NCI-H82 treated with DMSO at 0.1 percent for 48 hours (cell line): Measurements from ENCODE around the gene EXOC8.

Experiments
- DNase-seq: peaks from one replicate; lab custom pipeline; 2025; ENCODE audit not compliant: unreplicated experiment; lab: John Stamatoyannopoulos, UW

Gene EXOC8

DNA sequence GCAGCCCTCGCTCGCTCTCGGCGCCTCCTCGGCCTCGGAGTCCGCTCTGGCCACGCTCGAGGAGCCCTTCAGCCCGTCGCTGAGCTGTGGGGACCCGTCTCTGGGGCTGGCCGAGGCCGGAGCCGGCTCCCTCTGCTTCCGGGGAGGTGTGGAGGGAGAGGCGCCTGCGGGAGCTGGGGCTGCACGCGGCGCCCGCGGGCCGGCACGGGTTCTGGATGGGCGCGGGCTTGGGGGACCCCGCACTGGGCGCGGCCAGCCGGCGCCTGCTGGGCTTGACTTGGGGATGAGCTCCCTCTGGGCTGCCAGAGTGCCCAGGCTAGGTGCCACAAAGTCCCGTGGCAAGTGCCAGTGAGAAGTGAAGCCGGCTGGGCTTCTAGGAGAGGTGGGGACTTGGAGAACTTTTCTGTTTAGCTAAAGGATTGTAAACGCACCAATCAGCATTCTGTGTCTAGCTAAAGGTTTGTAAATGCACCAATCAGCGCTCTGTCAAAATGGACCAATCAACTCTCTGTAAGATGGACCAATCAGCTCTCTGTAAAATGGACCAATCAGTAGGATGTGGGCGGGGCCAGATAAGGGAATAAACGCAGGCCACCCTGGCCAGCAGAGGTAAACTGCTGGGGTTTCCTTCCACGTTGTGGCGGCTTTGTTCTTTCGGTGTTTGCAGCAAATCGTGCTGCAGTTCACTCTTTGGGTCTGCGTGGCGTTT lies 20.2 kb downstream of the EXOC8 start:
- DNase-seq = no peak

DNA sequence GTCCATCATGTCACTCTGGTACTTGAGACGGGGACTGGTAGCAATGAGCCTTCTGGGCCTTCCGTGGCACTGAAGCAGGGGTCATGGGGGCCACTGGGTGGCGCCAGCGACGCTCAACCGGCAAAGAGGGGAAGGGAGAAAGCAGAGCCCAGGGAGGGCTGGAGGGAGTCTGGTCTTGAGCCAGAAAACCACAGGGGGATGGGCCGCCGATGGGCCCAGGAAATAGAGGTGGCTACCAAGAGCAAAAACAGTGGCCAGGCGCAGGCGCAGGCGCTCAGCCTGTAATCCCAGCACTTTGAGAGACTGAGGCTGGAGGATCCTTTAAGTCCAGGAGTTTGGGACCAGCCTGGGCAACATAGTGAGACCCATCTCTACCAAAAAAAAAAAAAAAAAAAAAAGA lies 21.8 kb downstream of the EXOC8 start:
- no peak for DNase-seq

DNA sequence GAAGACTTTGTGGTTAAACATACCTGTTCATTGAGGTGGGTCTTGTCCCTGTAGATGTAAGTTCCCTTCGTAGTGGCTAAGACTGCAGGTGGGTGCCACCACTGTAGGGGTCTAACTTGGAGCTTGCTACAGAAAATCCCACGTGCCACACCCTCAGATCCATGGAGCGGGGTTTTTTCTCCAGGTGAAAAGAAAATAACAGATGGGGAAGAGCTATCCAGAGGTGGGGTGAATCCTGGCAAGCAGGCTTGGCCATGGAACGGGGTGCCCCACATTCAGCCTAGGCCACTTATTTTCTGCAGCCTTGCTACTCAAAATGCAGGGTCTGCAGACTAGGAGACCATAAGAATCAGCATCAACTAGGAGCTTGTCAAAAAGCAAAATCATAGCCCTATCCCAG lies 24.0 kb downstream of the EXOC8 start:
- DNase-seq = no peak

DNA sequence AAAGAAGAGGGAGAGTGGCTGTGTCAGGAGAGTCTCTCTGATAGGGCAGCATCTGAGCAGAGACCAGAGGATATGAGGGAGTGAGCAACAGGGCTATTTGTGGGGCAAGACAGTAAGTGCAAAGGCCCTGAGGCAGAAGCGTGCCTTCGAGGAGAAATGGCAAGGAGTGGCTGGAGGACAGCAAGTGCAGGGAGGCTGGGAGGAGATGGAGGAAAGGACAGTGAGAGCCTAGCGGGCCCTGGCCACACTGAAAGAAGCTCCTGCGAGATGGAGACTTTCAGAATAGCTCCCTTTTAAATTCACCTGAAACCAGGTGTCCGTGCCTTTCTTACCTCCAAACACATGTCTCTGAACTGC lies 25.2 kb downstream of the EXOC8 start:
- no peak for DNase-seq

DNA sequence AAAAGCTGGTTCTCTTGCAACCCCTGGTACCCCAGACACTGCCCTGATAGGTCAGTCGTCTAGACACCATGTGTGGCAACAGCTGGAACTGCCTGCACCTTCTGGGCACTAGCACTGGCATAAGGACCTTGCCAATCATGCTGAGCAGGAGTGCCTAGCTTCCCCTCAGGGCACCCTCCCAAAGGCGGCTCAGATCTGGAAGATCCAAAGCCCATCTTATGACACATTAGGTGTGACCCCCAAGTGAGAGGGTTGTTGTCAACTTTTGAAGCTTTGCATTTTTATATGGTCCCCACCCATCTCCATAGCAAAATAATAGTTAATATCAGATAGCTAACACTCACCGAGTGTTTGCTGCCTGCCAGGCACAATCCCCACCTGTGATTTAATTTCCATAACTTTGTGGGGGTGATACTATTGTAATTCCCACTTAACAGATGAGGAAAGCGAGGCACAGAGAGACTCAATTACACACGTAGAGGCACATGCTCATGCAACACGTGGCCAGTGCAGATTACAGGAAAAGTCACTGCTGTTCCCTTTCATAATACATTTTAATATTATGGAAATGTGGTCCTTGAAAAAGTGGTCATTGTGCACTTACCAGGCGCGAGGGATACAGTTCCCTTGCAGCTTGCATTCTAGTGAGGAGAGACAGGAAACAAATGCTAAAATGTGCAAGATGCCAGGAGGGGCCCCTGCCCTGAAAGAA lies 25.8 kb downstream of the EXOC8 start:
- DNase-seq = no peak

DNA sequence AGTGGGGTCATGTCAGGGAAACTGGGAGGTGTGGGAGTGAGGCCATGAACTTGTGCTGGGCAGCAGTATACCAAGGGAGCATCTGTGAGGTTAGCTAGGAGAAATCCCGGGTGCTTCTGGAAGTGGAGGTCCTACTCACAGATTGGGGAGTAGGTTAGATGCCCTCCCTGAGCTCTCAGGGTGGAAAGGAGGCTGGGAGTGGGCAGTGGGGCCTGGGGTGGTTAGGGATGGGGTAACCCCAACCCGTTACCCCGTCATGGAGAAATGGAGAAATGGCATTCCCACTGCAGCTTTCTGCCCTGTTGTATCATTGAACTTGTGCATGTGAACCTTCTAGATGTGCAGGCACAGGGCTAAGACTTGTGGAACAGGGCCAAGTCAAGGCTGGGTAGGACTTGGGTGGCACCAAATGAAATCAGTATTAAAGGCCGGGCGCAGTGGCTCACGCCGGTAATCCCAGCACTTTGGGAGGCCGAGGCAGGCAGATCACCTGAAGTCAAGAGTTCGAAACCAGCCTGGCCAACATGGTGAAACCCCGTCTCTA lies 27.2 kb downstream of the EXOC8 start:
- no peak for DNase-seq

DNA sequence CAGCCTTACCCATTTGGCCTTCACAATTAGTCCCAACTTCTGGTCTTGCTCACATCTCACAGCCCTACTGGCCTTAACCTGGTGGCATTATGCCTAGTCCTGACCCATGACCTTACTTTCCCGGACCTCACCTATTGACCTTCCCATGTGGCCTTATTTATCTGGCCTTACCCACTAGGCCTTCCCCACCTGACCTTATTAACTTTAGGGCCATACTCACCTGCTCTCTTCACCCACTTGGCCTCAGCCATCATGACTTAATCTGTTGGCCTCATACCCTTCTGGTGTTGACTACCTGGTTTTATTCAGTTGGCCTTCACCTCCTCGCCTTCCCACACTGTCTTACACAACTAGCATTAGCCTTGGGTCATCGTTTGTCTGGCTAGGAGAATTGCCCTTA lies 35.7 kb downstream of the EXOC8 start:
- DNase-seq = no peak

DNA sequence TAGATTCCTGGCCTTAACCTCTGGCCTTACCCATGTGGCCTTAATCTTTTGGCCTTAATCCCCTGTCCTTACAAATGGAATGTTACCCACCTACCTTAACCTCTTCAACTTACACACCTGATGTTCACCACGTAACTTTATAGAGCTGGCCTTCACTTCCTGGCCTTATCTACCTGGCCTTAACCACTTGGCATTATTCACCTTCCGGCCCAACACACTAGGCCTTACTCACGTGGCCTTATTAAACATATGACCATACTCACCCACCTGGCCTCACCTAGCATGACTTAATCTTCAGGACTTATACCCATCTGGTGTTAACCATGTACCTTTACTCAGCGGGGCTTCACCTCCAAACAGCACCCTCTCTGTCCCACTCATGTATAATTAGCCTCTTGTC lies 41.7 kb downstream of the EXOC8 start:
- no peak for DNase-seq

DNA sequence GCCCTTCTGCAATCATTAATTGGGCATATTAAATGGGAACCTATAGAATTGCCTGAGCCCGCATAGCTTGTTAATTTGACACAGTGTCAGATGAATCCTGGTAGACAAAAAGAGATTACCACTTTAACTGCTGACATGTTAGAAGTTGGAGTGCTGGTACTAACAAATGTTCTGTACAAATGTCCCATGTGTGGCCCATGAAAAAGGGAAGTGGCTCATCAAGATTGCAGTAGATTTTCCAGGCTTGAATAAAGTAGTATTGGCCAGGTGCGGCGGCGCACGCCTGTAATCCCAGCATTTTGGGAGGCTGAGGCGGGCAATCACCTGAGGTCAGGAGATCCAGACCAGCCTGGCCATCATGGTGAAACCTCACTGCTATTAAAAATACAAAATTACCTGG lies 51.0 kb downstream of the EXOC8 start:
- DNase-seq = no peak

DNA sequence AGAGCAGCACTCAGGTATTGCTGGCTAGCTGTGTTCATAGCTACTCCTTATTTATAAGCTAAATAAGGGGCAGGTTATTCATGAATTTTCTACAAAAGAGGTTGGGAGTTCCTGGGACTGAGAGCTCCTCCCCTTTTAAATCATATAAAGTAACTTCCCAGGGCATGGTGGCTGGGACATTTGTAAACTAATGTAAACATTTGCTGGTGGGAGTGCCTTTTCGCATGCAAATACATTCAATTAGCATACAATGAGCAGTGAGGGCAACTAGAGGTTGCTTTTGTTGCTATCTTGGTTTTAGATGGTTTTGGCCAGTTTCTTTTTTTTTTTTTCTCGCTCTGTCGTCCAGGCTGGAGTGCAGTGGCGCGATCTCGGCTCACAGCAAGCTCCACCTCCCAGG lies 53.2 kb downstream of the EXOC8 start:
- no peak for DNase-seq
